ENCODE measurements around the gene FOXP1. TPM values are rescaled to one million over a fixed set of nuclear protein-coding genes. Genes with fewer than 3 reads are reported as not detected.

Gene FOXP1
- total RNA-seq, 1 experiment from 2014 or later, result 22.1 TPM

GRCh38 chr3:71070497-71071463 lies 512.7 kb downstream of the FOXP1 start:
- DNase-seq (ENCODE audit: low read depth in 1 of 2, low spot score in 2 of 2), result no peak
- peaks cover 45% of the 10 kb centered on the region for H3K4me1 ChIP-seq (replicated peaks)
- no peaks in the 10 kb centered on the region for H3K27me3 ChIP-seq (replicated peaks)
- no peak overlapping the region for H3K4me3 ChIP-seq
- H3K27ac ChIP-seq, result no peak overlapping the region
- no peaks in the 10 kb centered on the region for H3K36me3 ChIP-seq
- H3K9me3 ChIP-seq (replicated peaks), result no peaks in the 10 kb centered on the region

GRCh38 chr3:71069797-71070196 lies 513.7 kb downstream of the FOXP1 start:
- Histone ChIP-seq H3K27ac (no peak overlapping the region), H3K4me1 (replicated peaks) (peaks cover 40% of the 10 kb centered on the region), H3K9me3 (replicated peaks) (no peaks in the 10 kb centered on the region), H3K27me3 (replicated peaks) (no peaks in the 10 kb centered on the region), H3K4me3 (no peak overlapping the region), H3K36me3 (no peaks in the 10 kb centered on the region)
- peak; percentile 58 to 73 for DNase-seq (ENCODE audit: low read depth in 1 of 2, low spot score in 2 of 2)

- Histone ChIP-seq H3K27ac (no peak overlapping the region), H3K4me3 (no peak overlapping the region), H3K36me3 (no peaks in the 10 kb centered on the region), H3K9me3 (replicated peaks) (no peaks in the 10 kb centered on the region), H3K4me1 (replicated peaks) (peaks cover 26% of the 10 kb centered on the region), H3K27me3 (replicated peaks) (no peaks in the 10 kb centered on the region)
- no peak for DNase-seq (ENCODE audit: low read depth in 1 of 2, low spot score in 2 of 2)
Measured at GRCh38 chr3:71067977-71068654, 515.4 kb downstream of the FOXP1 start.

- Histone ChIP-seq H3K4me3 (no peak overlapping the region), H3K9me3 (replicated peaks) (no peaks in the 10 kb centered on the region), H3K4me1 (replicated peaks) (peaks cover 38% of the 10 kb centered on the region), H3K27me3 (replicated peaks) (no peaks in the 10 kb centered on the region), H3K27ac (no peak overlapping the region), H3K36me3 (no peaks in the 10 kb centered on the region)
- DNase-seq (ENCODE audit: low read depth in 1 of 2, low spot score in 2 of 2), result peak in 1 of 2 experiments; percentile 36
Measured at GRCh38 chr3:71066849-71067261, 516.7 kb downstream of the FOXP1 start.

- Histone ChIP-seq H3K4me3 (no peak overlapping the region), H3K27ac (peak overlapping the region; percentile 88), H3K27me3 (replicated peaks) (no peaks in the 10 kb centered on the region), H3K4me1 (replicated peaks) (peaks cover 42% of the 10 kb centered on the region), H3K36me3 (no peaks in the 10 kb centered on the region), H3K9me3 (replicated peaks) (no peaks in the 10 kb centered on the region)
- DNase-seq (ENCODE audit: low read depth in 1 of 2, low spot score in 2 of 2), result peak in 1 of 2 experiments; percentile 22
Measured at GRCh38 chr3:71066356-71066755, 517.2 kb downstream of the FOXP1 start.

- no peak for DNase-seq (ENCODE audit: low read depth in 1 of 2, low spot score in 2 of 2)
- Histone ChIP-seq H3K27ac (peak overlapping the region; percentile 88), H3K4me3 (peak overlapping the region; percentile 61), H3K36me3 (no peaks in the 10 kb centered on the region), H3K27me3 (replicated peaks) (no peaks in the 10 kb centered on the region), H3K4me1 (replicated peaks) (peaks cover 42% of the 10 kb centered on the region), H3K9me3 (replicated peaks) (no peaks in the 10 kb centered on the region)
Measured at GRCh38 chr3:71065764-71066013, 517.8 kb downstream of the FOXP1 start.

- no peaks in the 10 kb centered on the region for H3K36me3 ChIP-seq
- no peaks in the 10 kb centered on the region for H3K27me3 ChIP-seq (replicated peaks)
- peaks cover 42% of the 10 kb centered on the region for H3K4me1 ChIP-seq (replicated peaks)
- peak; percentile 50 to 76 for DNase-seq (ENCODE audit: low read depth in 1 of 2, low spot score in 2 of 2)
- peak overlapping the region; percentile 61 for H3K4me3 ChIP-seq
- H3K9me3 ChIP-seq (replicated peaks), result no peaks in the 10 kb centered on the region
- H3K27ac ChIP-seq, result peak overlapping the region; percentile 88
Measured at GRCh38 chr3:71064956-71065763, 518.4 kb downstream of the FOXP1 start.

- Histone ChIP-seq H3K27me3 (replicated peaks) (no peaks in the 10 kb centered on the region), H3K36me3 (no peaks in the 10 kb centered on the region), H3K4me1 (replicated peaks) (peaks cover 34% of the 10 kb centered on the region), H3K4me3 (peak overlapping the region; percentile 61), H3K27ac (peak overlapping the region; percentile 66), H3K9me3 (replicated peaks) (no peaks in the 10 kb centered on the region)
- DNase-seq (ENCODE audit: low read depth in 1 of 2, low spot score in 2 of 2), result peak; percentile 45 to 72
Measured at GRCh38 chr3:71064291-71064955, 519.1 kb downstream of the FOXP1 start.

GRCh38 chr3:71063773-71064290 lies 519.7 kb downstream of the FOXP1 start:
- DNase-seq (ENCODE audit: low read depth in 1 of 2, low spot score in 2 of 2), result no peak
- peak overlapping the region; percentile 61 for H3K4me3 ChIP-seq
- H3K4me1 ChIP-seq (replicated peaks), result peaks cover 32% of the 10 kb centered on the region

GRCh38 chr3:71062952-71063772 lies 520.4 kb downstream of the FOXP1 start:
- peak overlapping the region; percentile 61 for H3K4me3 ChIP-seq
- H3K27ac ChIP-seq, result peak overlapping the region; percentile 66
- H3K4me1 ChIP-seq (replicated peaks), result peaks cover 32% of the 10 kb centered on the region
- no peaks in the 10 kb centered on the region for H3K27me3 ChIP-seq (replicated peaks)
- no peaks in the 10 kb centered on the region for H3K36me3 ChIP-seq
- H3K9me3 ChIP-seq (replicated peaks), result no peaks in the 10 kb centered on the region
- peak in 1 of 2 experiments; percentile 44 for DNase-seq (ENCODE audit: low read depth in 1 of 2, low spot score in 2 of 2)

More at GRCh38 chr3:71063773-71064290, 519.7 kb downstream of the FOXP1 start:
- no peaks in the 10 kb centered on the region for H3K27me3 ChIP-seq (replicated peaks)
- H3K27ac ChIP-seq, result peak overlapping the region; percentile 66
- no peaks in the 10 kb centered on the region for H3K9me3 ChIP-seq (replicated peaks)
- H3K36me3 ChIP-seq, result no peaks in the 10 kb centered on the region

GRCh38 chr3:71062037-71062932 lies 521.2 kb downstream of the FOXP1 start:
- no peaks in the 10 kb centered on the region for H3K9me3 ChIP-seq (replicated peaks)
- H3K27me3 ChIP-seq (replicated peaks), result no peaks in the 10 kb centered on the region
- peaks cover 39% of the 10 kb centered on the region for H3K4me1 ChIP-seq (replicated peaks)
- peak overlapping the region; percentile 66 for H3K27ac ChIP-seq
- peak in 1 of 2 experiments; percentile 29 for DNase-seq (ENCODE audit: low read depth in 1 of 2, low spot score in 2 of 2)
- peak overlapping the region; percentile 61; the same call in 1 of the 2 replicates for H3K4me3 ChIP-seq
- H3K36me3 ChIP-seq, result no peaks in the 10 kb centered on the region
